K562 (cell line): ENCODE results near the gene TCF4. TPM values are rescaled to one million over a fixed set of nuclear protein-coding genes. Genes with fewer than 3 reads are reported as not detected.

ENCODE experiments used
- ATF7 ChIP-seq: fragments of 450-650 bp; IDR thresholded peaks from 2 replicates; pipeline ENCODE4 v1.7.1; 2014; ENCODE audit warnings: mild to moderate bottlenecking, moderate library complexity
- CHD4 ChIP-seq: fragments of 200-600 bp; sonication (generic); IDR thresholded peaks from 3 replicates; pipeline ENCODE4 v1.6.1; 2012; ENCODE audit warnings: low read depth, mild to moderate bottlenecking, mixed read lengths, low read length, inconsistent platforms; ENCODE audit not compliant: insufficient read depth, insufficient replicate concordance, poor library complexity, severe bottlenecking
- EHMT2 ChIP-seq: fragments of 450-650 bp; IDR thresholded peaks from 2 replicates; pipeline ENCODE4 v1.6.1; 2018; ENCODE audit warnings: antibody characterized with exemption
- ELF1 ChIP-seq: fragments of 200-800 bp; sonication (Bioruptor generic); IDR thresholded peaks from 2 replicates; pipeline ENCODE4 v1.6.1; 2016; ENCODE audit warnings: missing genetic modification characterization, missing compliant biosample characterization
- FOXK2 ChIP-seq, 2 experiments: fragments of 450-650 bp; IDR thresholded peaks in 1 of 2; conservative IDR thresholded peaks in 1 of 2; 2 replicates each; pipeline ENCODE4 v1.6.1; 2016; ENCODE audit warnings: low read depth in 2 of 2, mild to moderate bottlenecking in 1 of 2
- KLF13 ChIP-seq: fragments of 450-650 bp; IDR thresholded peaks from 2 replicates; pipeline ENCODE4 v1.6.1; 2016; ENCODE audit warnings: missing genetic modification characterization, low read depth, mild to moderate bottlenecking, missing compliant biosample characterization, moderate library complexity, borderline replicate concordance
- NEUROD1 ChIP-seq: fragments of 150-350 bp; IDR thresholded peaks from 2 replicates; pipeline ENCODE4 v1.6.1; 2014; ENCODE audit warnings: borderline replicate concordance, low read length, low read depth; ENCODE audit not compliant: partially characterized antibody
- RBM22 ChIP-seq: fragments of 200-400 bp; formaldehyde crosslinking; IDR thresholded peaks from 2 replicates; pipeline ENCODE4 v1.6.1; 2018; ENCODE audit warnings: low read length, low read depth; ENCODE audit not compliant: poor library complexity, severe bottlenecking
- RUNX1 ChIP-seq: sonication (generic); IDR thresholded peaks from 2 replicates; pipeline ENCODE4 v1.6.1; 2016; ENCODE audit warnings: antibody characterized with exemption, low read depth
- SRSF1 ChIP-seq: fragments of 200-400 bp; formaldehyde crosslinking; IDR thresholded peaks from 2 replicates; pipeline ENCODE4 v1.6.1; 2017; ENCODE audit warnings: mild to moderate bottlenecking, low read depth, low read length, moderate library complexity
- SRSF3 ChIP-seq: fragments of 200-400 bp; formaldehyde crosslinking; IDR thresholded peaks from 2 replicates; pipeline ENCODE4 v1.6.1; 2016; ENCODE audit warnings: mild to moderate bottlenecking, low read length, moderate library complexity; ENCODE audit not compliant: insufficient read depth
- TAL1 ChIP-seq: fragments of 450-650 bp; IDR thresholded peaks from 2 replicates; pipeline ENCODE4 v1.6.1; 2016; ENCODE audit warnings: mild to moderate bottlenecking
- TCF7L2 ChIP-seq: fragments of 150-350 bp; IDR thresholded peaks from 2 replicates; pipeline ENCODE4 v1.6.1; 2016; ENCODE audit warnings: low read depth, mild to moderate bottlenecking, low read length, moderate library complexity
- TEAD4 ChIP-seq, 2 experiments: sonication (generic) in 1 of 2; formaldehyde crosslinking in 1 of 2; IDR thresholded peaks; 2 replicates each; pipeline versions ENCODE4 v1.6.1 to v1.8.0; 2012 to 2022; ENCODE audit warnings: borderline replicate concordance in 1 of 2, inconsistent platforms in 1 of 2, low read length in 1 of 2, mild to moderate bottlenecking in 1 of 2, missing genetic modification reagents in 1 of 2
- ZFP30 ChIP-seq: fragments of 250-450 bp; sonication (Bioruptor Pico); IDR thresholded peaks from 2 replicates; pipeline ENCODE4 v1.8.0; 2022; ENCODE audit warnings: moderate library complexity, mild to moderate bottlenecking, inconsistent platforms, borderline replicate concordance
- ZKSCAN1 ChIP-seq: fragments of 150-350 bp; IDR thresholded peaks from 2 replicates; pipeline ENCODE4 v1.6.1; 2016; ENCODE audit warnings: low read depth, low read length
- ZNF217 ChIP-seq: sonication (generic); formaldehyde crosslinking; IDR thresholded peaks from 2 replicates; pipeline ENCODE4 v1.8.0; 2022; ENCODE audit warnings: mild to moderate bottlenecking, missing genetic modification reagents
- ZNF444 ChIP-seq: fragments of 250-450 bp; sonication (Bioruptor Pico); IDR thresholded peaks from 2 replicates; pipeline ENCODE4 v1.4.0; 2020; ENCODE audit warnings: mild to moderate bottlenecking, moderate library complexity
- polyA plus RNA-seq, 8 experiments: library from polyadenylated mRNA; depleted of rRNA in 4 of 8; stranded (reverse) in 5 of 8; unstranded in 3 of 8; fragments of >200 nt; fragmentation: Nextera tagmentation in 2 of 8; fragmentation: Illumina TruSeq in 1 of 8; extraction: Ambion mirVana in 2 of 8; extraction: Trizol in 1 of 8; gene quantifications; 2 replicates each; pipeline versions ENCODE4 v1.2.1 to v1.2.3, GENCODE V29; 2011 to 2014; ENCODE audit warnings: inconsistent platforms in 1 of 8, missing spikeins in 1 of 8
- total RNA-seq, 7 experiments: library from RNA; depleted of rRNA in 6 of 7; stranded (reverse); fragments of >200 nt in 6 of 7; fragmentation: Illumina TruSeq in 2 of 7; extraction: Trizol in 2 of 7; gene quantifications; 2 replicates each; pipeline versions ENCODE4 v1.2.1 to v1.2.3, GENCODE V29; 2011 to 2021; ENCODE audit warnings: low replicate concordance in 1 of 7
- TF ChIP-seq, protein P1 (sequence below): fragments of 200-400 bp; formaldehyde crosslinking; IDR thresholded peaks from 2 replicates; pipeline ENCODE4 v1.6.1; 2017; ENCODE audit warnings: mild to moderate bottlenecking, low read depth, low read length, moderate library complexity
- TF ChIP-seq, protein P2 (sequence below): fragments of 450-650 bp; IDR thresholded peaks from 2 replicates; pipeline ENCODE4 v1.6.1; 2018; ENCODE audit not compliant: partially characterized antibody
- TF ChIP-seq, protein P3 (sequence below): fragments of 250-450 bp; sonication (Bioruptor Pico); IDR thresholded peaks from 2 replicates; pipeline ENCODE4 v1.8.0; 2021; ENCODE audit warnings: borderline replicate concordance, mild to moderate bottlenecking, moderate library complexity; ENCODE audit not compliant: poor library complexity, severe bottlenecking

The TCF4 gene
- total and polyA plus RNA-seq, 9 of the 15 experiments (the other 6 are each of a cell fraction or from before 2014, with no cell fraction given), result 4.8 to 24.7 (median 15.2) TPM

DNA sequence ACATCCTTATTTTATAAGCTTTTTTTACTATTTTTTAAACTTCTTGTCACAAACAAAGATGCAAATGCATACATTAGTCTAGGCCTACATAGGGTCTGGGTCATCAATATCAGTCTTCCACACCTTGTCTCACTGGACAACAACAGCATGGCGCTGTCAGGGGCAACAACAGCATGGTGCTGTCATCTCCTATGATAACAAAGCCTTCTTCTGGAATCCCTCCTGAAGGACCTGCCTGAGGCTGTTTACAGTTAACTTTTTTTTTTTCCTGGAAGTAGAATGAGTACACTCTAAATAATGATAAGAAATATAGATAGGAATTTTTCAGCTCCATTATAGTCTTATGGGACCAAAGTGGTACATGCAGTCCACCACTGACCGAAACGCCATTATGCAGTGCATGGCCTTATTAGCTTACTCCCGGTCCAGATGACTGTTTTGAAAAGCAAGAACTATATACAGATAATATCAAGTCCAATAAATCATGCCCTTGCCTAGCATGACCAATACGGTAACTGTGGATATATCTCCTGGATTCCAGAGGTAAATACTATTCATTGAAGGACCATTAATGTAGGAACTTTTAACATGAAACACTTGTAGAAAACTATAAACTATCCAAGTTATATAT, 38.4 kb downstream of the TCF4 start (continued):
- TF ChIP-seq, protein P1, sequence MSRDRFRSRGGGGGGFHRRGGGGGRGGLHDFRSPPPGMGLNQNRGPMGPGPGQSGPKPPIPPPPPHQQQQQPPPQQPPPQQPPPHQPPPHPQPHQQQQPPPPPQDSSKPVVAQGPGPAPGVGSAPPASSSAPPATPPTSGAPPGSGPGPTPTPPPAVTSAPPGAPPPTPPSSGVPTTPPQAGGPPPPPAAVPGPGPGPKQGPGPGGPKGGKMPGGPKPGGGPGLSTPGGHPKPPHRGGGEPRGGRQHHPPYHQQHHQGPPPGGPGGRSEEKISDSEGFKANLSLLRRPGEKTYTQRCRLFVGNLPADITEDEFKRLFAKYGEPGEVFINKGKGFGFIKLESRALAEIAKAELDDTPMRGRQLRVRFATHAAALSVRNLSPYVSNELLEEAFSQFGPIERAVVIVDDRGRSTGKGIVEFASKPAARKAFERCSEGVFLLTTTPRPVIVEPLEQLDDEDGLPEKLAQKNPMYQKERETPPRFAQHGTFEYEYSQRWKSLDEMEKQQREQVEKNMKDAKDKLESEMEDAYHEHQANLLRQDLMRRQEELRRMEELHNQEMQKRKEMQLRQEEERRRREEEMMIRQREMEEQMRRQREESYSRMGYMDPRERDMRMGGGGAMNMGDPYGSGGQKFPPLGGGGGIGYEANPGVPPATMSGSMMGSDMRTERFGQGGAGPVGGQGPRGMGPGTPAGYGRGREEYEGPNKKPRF, result no peak
- no peak for TF ChIP-seq KLF13 (tag)
- TF ChIP-seq CHD4, result no peak
- no peak for TF ChIP-seq ZKSCAN1
- no peak for TF ChIP-seq ELF1 (tag)
- no peak for TF ChIP-seq NEUROD1
- TF ChIP-seq SRSF3, result no peak
- TF ChIP-seq FOXK2 (conservative IDR thresholded peaks at IDR 0.05 in 1 of 2, IDR thresholded peaks at IDR 0.05 in 1 of 2; ENCODE audit: low read depth in 2 of 2), result peak; percentile 85 to 88
- TF ChIP-seq ATF7, result 0 out of 2 replicates have a peak, but pooled peaks have one; percentile 30
- TF ChIP-seq RUNX1, result no peak
- peak; percentile 59; the same call in 1 of the 2 replicates for TF ChIP-seq EHMT2
- no peak for TF ChIP-seq TCF7L2
- TF ChIP-seq ZNF217 (CRISPR knock-in tag), result no peak
- TF ChIP-seq ZFP30 (CRISPR knock-in tag), result no peak
- peak; percentile 64 for TF ChIP-seq TEAD4 (IDR thresholded peaks at IDR 0.05; ENCODE audit: low read length)
- no peak for TF ChIP-seq TEAD4 (CRISPR knock-in tag; IDR thresholded peaks at IDR 0.05; ENCODE audit: borderline replicate concordance)
- TF ChIP-seq SRSF1, result no peak
- no peak for TF ChIP-seq ZNF444 (CRISPR knock-in tag)
- TF ChIP-seq, protein P2, sequence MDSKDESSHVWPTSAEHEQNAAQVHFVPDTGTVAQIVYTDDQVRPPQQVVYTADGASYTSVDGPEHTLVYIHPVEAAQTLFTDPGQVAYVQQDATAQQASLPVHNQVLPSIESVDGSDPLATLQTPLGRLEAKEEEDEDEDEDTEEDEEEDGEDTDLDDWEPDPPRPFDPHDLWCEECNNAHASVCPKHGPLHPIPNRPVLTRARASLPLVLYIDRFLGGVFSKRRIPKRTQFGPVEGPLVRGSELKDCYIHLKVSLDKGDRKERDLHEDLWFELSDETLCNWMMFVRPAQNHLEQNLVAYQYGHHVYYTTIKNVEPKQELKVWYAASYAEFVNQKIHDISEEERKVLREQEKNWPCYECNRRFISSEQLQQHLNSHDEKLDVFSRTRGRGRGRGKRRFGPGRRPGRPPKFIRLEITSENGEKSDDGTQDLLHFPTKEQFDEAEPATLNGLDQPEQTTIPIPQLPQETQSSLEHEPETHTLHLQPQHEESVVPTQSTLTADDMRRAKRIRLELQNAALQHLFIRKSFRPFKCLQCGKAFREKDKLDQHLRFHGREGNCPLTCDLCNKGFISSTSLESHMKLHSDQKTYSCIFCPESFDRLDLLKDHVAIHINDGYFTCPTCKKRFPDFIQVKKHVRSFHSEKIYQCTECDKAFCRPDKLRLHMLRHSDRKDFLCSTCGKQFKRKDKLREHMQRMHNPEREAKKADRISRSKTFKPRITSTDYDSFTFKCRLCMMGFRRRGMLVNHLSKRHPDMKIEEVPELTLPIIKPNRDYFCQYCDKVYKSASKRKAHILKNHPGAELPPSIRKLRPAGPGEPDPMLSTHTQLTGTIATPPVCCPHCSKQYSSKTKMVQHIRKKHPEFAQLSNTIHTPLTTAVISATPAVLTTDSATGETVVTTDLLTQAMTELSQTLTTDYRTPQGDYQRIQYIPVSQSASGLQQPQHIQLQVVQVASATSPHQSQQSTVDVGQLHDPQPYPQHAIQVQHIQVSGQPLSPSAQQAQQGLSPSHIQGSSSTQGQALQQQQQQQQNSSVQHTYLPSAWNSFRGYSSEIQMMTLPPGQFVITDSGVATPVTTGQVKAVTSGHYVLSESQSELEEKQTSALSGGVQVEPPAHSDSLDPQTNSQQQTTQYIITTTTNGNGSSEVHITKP, result no peak
- TF ChIP-seq TAL1, result peak; percentile 74
- no peak for TF ChIP-seq RBM22
- TF ChIP-seq, protein P3, sequence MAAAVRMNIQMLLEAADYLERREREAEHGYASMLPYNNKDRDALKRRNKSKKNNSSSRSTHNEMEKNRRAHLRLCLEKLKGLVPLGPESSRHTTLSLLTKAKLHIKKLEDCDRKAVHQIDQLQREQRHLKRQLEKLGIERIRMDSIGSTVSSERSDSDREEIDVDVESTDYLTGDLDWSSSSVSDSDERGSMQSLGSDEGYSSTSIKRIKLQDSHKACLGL (CRISPR knock-in tag), result no peak
